ENCODE measurements around the gene MNS1.

GRCh38 chr15:56471440-56472069 is 6.6 kb upstream of the MNS1 start:
- TF ChIP-seq CTCF (IDR thresholded peaks at IDR 0.05) (no peak), POLR2AphosphoS5 (IDR thresholded peaks at IDR 0.05) (no peak)

Data from gastroesophageal sphincter (tissue), 3 donors.